Liver (tissue), 9 donors: ENCODE data around the gene TRMT5. TPM values are rescaled to one million over a fixed set of nuclear protein-coding genes. Genes with fewer than 3 reads are reported as not detected.

ENCODE experiments used
- DNase-seq: peaks from one replicate; pipeline ENCODE4 v3.0.0-alpha.2; 2017; ENCODE audit warnings: low spot score
- H3K27ac ChIP-seq, 2 donors: one replicate each; pipeline ENCODE4 v1.7.0; 2013; ENCODE audit warnings: inconsistent platforms in 2 of 2, low read length in 2 of 2, control low read depth in 1 of 2, low read depth in 1 of 2, mild to moderate bottlenecking in 1 of 2
- H3K27me3 ChIP-seq, 4 donors: one replicate each; pipeline versions ENCODE4 v1.6.1 to v1.7.0; 2013; ENCODE audit warnings: low read length in 3 of 4, inconsistent platforms in 1 of 4, mild to moderate bottlenecking in 1 of 4, moderate library complexity in 1 of 4; ENCODE audit not compliant: control insufficient read depth in 4 of 4, insufficient read depth in 4 of 4
- H3K36me3 ChIP-seq, 4 donors: one replicate each; pipeline versions ENCODE4 v1.6.1 to v1.7.0; 2013; ENCODE audit warnings: low read length in 3 of 4, mild to moderate bottlenecking in 3 of 4, low read depth in 1 of 4, moderate library complexity in 1 of 4; ENCODE audit not compliant: control insufficient read depth in 4 of 4, insufficient read depth in 3 of 4
- H3K4me1 ChIP-seq, 4 donors: one replicate each; pipeline versions ENCODE4 v1.6.1 to v1.7.0; 2013; ENCODE audit warnings: low read length in 3 of 4, mild to moderate bottlenecking in 3 of 4, moderate library complexity in 1 of 4; ENCODE audit not compliant: control insufficient read depth in 4 of 4, insufficient read depth in 4 of 4
- H3K4me3 ChIP-seq, 3 donors: one replicate each; pipeline versions ENCODE4 v1.6.1 to v1.7.0; 2013; ENCODE audit warnings: low read length in 3 of 3, control low read depth in 1 of 3, low read depth in 1 of 3, mild to moderate bottlenecking in 1 of 3
- H3K9ac ChIP-seq, 2 donors: one replicate each; pipeline ENCODE4 v1.7.0; 2013; ENCODE audit warnings: low read length in 2 of 2, mild to moderate bottlenecking in 2 of 2, moderate library complexity in 2 of 2, control low read depth in 1 of 2, low read depth in 1 of 2
- H3K9me3 ChIP-seq, 4 donors: one replicate each; pipeline versions ENCODE4 v1.6.1 to v1.7.0; 2013; ENCODE audit warnings: low read length in 3 of 4; ENCODE audit not compliant: control insufficient read depth in 4 of 4
- EGR1 ChIP-seq, 2 donors: IDR thresholded peaks; 2 replicates each; pipeline ENCODE4 v1.6.1; 2016 to 2018; ENCODE audit warnings: antibody characterized with exemption in 2 of 2, low read depth in 2 of 2
- FOXA1 ChIP-seq: IDR thresholded peaks from 2 replicates; pipeline ENCODE4 v1.6.1; 2016; ENCODE audit warnings: antibody characterized with exemption
- FOXA2 ChIP-seq: IDR thresholded peaks from 2 replicates; pipeline ENCODE4 v1.6.1; 2016; ENCODE audit warnings: antibody characterized with exemption
- GABPA ChIP-seq, 2 donors: IDR thresholded peaks in 1 of 2; conservative IDR thresholded peaks in 1 of 2; 2 replicates each; pipeline ENCODE4 v1.6.1; 2016; ENCODE audit warnings: antibody characterized with exemption in 2 of 2, mild to moderate bottlenecking in 1 of 2, moderate library complexity in 1 of 2
- HNF4A ChIP-seq, 2 donors: conservative IDR thresholded peaks; 2 replicates each; pipeline ENCODE4 v1.6.1; 2016; ENCODE audit warnings: antibody characterized with exemption in 2 of 2, mild to moderate bottlenecking in 2 of 2
- HNF4G ChIP-seq: IDR thresholded peaks from 2 replicates; pipeline ENCODE4 v1.6.1; 2016; ENCODE audit warnings: antibody characterized with exemption
- RAD21 ChIP-seq, 2 donors: IDR thresholded peaks; 2 replicates each; pipeline ENCODE4 v1.6.1; 2016; ENCODE audit warnings: antibody characterized with exemption in 2 of 2, mild to moderate bottlenecking in 2 of 2
- RXRA ChIP-seq, 2 donors: IDR thresholded peaks; 2 replicates each; pipeline ENCODE4 v1.6.1; 2017 to 2018; ENCODE audit warnings: antibody characterized with exemption in 2 of 2, mild to moderate bottlenecking in 1 of 2
- TAF1 ChIP-seq: conservative IDR thresholded peaks from 2 replicates; pipeline ENCODE4 v1.6.1; 2016; ENCODE audit warnings: antibody characterized with exemption, mild to moderate bottlenecking
- YY1 ChIP-seq: IDR thresholded peaks from 2 replicates; pipeline ENCODE4 v1.6.1; 2016; ENCODE audit warnings: antibody characterized with exemption, mild to moderate bottlenecking
- WGBS: extraction: QIAGEN DNeasy Blood & Tissue Kit; methylation state at CpG from one replicate; pipeline ENCODE4 v1.1.7; 2013; 5-methylcytosine and 5-hydroxymethylcytosine counted together
- polyA plus RNA-seq, 2 donors: library from polyadenylated mRNA; stranded (reverse) in 1 of 2; unstranded in 1 of 2; fragments of 200-250 nt in 1 of 2; fragments of >200 nt in 1 of 2; fragmentation: Nextera tagmentation in 1 of 2; extraction: Ambion mirVana in 1 of 2; gene quantifications; one replicate each; pipeline versions ENCODE4 v1.2.1 to v1.2.3, GENCODE V29; 2013 to 2015
- total RNA-seq, 2 donors: library from RNA; depleted of rRNA; stranded (reverse); fragments of >200 nt; gene quantifications; one replicate each; pipeline ENCODE4 v1.2.3, GENCODE V29; 2014
- TF ChIP-seq, protein P1 (sequence below): IDR thresholded peaks from 2 replicates; pipeline ENCODE4 v1.6.1; 2016; ENCODE audit warnings: antibody characterized with exemption, mild to moderate bottlenecking
- TF ChIP-seq, protein P2 (sequence below): IDR thresholded peaks from 2 replicates; pipeline ENCODE4 v1.6.1; 2016; ENCODE audit warnings: antibody characterized with exemption
- TF ChIP-seq, protein P3 (sequence below): fragments of 150-350 bp; IDR thresholded peaks from 2 replicates; pipeline ENCODE4 v1.5.1; 2017; ENCODE audit warnings: improper control_type of control experiment, low read depth, low read length; ENCODE audit not compliant: missing input control
- TF ChIP-seq, protein P4 (sequence below): IDR thresholded peaks from 2 replicates; pipeline ENCODE4 v1.6.1; 2016; ENCODE audit warnings: antibody characterized with exemption
- donor health status: healthy.
- donor health status: healthy.
- donor health status: healthy.
- donor health status: healthy.
- donor health status: healthy.

Gene TRMT5
- total and polyA plus RNA-seq, 4 donors, result 2.6 to 6.3 (median 4.3) TPM

DNA sequence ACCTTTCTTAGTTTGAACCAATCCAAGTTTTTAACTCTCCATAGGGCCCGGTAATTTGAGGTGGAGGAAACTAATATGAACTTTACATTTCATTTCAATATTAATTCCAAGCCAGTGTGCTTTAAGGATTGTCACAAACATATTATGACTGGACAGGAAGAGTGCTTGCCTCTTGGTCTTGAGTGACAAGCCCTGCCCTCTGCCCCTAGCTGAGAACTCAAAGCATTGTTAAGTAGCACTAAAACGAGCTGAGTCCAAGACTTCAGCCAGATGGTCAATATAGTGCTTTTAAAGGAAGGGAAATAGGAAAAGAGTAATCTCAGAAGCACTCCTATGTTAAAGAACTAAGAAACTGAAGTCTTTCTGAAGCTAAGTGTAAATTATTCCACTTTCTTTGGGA lies 17.1 kb downstream of the TRMT5 start (continued):
- TF ChIP-seq, protein P1, sequence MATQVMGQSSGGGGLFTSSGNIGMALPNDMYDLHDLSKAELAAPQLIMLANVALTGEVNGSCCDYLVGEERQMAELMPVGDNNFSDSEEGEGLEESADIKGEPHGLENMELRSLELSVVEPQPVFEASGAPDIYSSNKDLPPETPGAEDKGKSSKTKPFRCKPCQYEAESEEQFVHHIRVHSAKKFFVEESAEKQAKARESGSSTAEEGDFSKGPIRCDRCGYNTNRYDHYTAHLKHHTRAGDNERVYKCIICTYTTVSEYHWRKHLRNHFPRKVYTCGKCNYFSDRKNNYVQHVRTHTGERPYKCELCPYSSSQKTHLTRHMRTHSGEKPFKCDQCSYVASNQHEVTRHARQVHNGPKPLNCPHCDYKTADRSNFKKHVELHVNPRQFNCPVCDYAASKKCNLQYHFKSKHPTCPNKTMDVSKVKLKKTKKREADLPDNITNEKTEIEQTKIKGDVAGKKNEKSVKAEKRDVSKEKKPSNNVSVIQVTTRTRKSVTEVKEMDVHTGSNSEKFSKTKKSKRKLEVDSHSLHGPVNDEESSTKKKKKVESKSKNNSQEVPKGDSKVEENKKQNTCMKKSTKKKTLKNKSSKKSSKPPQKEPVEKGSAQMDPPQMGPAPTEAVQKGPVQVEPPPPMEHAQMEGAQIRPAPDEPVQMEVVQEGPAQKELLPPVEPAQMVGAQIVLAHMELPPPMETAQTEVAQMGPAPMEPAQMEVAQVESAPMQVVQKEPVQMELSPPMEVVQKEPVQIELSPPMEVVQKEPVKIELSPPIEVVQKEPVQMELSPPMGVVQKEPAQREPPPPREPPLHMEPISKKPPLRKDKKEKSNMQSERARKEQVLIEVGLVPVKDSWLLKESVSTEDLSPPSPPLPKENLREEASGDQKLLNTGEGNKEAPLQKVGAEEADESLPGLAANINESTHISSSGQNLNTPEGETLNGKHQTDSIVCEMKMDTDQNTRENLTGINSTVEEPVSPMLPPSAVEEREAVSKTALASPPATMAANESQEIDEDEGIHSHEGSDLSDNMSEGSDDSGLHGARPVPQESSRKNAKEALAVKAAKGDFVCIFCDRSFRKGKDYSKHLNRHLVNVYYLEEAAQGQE, result no peak

DNA sequence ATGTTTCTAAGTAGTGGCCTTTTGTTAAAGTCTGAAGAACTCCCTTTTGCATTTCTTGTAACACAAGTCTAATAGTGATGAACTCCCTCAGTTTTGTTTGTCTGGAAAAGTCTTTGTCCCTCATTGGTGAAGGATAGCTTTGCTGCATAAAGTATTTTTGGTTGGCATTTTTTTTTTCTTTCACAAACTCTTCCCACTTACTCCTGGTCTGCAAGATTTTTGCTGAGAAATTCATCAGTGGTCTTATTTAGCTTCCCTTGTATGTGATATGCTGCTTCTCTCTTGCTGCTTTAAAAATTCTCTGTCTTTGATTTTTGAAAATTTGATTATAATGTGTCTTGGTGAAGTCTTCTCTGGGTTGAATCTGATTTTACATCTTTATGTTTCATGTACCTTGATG lies 22.7 kb downstream of the TRMT5 start:
- TF ChIP-seq, protein P2, sequence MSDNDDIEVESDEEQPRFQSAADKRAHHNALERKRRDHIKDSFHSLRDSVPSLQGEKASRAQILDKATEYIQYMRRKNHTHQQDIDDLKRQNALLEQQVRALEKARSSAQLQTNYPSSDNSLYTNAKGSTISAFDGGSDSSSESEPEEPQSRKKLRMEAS, result no peak
- TF ChIP-seq HNF4A (conservative IDR thresholded peaks at IDR 0.05), result no peak
- TF ChIP-seq RAD21 (IDR thresholded peaks at IDR 0.05), result no peak
- no peak for TF ChIP-seq EGR1 (IDR thresholded peaks at IDR 0.05; ENCODE audit: low read depth in 2 of 2)
- no peak for DNase-seq
- Histone ChIP-seq H3K9me3 (peaks cover 0 to 30% (median 13%) of the 10 kb centered on the region in 4 donors), H3K27me3 (no peaks in the 10 kb centered on the region), H3K36me3 (peaks cover 0 to 3% (median under 1%) of the 10 kb centered on the region in 4 donors), H3K4me1 (no peaks in the 10 kb centered on the region), H3K27ac (no peak overlapping the region), H3K4me3 (peak overlapping the region in 1 of 3 donors; percentile 6), H3K9ac (no peak overlapping the region)

DNA sequence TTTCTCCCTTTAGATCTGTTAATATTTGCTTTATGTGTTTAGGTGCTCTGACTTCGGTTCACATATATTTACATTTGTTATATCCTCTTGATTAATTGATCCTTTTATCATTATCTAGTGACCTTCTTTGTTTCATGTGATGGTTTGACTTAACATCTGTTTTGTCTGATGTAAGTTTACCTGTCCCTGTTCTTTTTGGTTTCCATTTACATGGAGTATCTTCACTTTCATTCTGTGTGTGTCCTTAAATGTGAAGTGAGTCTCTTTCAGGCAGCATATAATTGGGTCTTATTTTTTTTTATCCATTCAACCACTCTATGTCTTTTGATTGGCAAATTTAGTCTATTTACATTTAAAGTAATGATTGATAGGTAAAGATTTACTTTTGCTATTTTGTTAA lies 24.2 kb downstream of the TRMT5 start:
- WGBS, result 94% methylated on average over 1 of the region's 1 CpG
- H3K27me3 ChIP-seq, result no peaks in the 10 kb centered on the region
- H3K4me3 ChIP-seq, result no peak overlapping the region
- TF ChIP-seq YY1, result no peak
- TF ChIP-seq TAF1, result no peak
- TF ChIP-seq EGR1 (IDR thresholded peaks at IDR 0.05; ENCODE audit: low read depth in 2 of 2), result no peak
- TF ChIP-seq, protein P3, sequence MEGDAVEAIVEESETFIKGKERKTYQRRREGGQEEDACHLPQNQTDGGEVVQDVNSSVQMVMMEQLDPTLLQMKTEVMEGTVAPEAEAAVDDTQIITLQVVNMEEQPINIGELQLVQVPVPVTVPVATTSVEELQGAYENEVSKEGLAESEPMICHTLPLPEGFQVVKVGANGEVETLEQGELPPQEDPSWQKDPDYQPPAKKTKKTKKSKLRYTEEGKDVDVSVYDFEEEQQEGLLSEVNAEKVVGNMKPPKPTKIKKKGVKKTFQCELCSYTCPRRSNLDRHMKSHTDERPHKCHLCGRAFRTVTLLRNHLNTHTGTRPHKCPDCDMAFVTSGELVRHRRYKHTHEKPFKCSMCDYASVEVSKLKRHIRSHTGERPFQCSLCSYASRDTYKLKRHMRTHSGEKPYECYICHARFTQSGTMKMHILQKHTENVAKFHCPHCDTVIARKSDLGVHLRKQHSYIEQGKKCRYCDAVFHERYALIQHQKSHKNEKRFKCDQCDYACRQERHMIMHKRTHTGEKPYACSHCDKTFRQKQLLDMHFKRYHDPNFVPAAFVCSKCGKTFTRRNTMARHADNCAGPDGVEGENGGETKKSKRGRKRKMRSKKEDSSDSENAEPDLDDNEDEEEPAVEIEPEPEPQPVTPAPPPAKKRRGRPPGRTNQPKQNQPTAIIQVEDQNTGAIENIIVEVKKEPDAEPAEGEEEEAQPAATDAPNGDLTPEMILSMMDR, result no peak
- H3K27ac ChIP-seq, result no peak overlapping the region
- no peak overlapping the region for H3K9ac ChIP-seq
- peaks cover 0 to 3% (median under 1%) of the 10 kb centered on the region in 4 donors for H3K36me3 ChIP-seq
- H3K9me3 ChIP-seq, result peaks cover 0 to 34% (median 13%) of the 10 kb centered on the region in 4 donors
- no peaks in the 10 kb centered on the region for H3K4me1 ChIP-seq
- DNase-seq, result no peak

DNA sequence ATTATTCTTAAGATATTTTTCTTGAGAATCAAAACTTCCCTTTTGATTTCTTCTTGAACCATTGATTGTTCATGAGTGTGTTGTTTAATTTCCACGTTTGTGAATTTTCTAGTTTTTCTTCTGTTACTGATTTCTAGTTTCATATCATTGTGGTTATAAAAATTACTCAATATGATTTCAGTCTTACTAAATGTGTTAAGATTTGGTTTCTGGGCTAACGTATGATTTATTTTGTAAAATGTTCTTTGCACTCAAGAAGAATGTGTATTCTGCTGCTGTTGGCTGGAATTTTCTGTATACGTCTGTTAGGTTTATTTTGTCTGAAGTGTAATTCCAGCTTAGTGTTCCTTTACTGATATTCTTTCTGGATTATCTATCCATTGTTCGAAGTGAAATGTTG lies 24.7 kb downstream of the TRMT5 start:
- WGBS, result 93% methylated on average over 4 of the region's 4 CpGs
- H3K4me3 ChIP-seq, result no peak overlapping the region
- H3K9me3 ChIP-seq, result peaks cover 0 to 34% (median 13%) of the 10 kb centered on the region in 4 donors
- H3K9ac ChIP-seq, result no peak overlapping the region
- no peak overlapping the region for H3K27ac ChIP-seq
- DNase-seq, result no peak
- H3K36me3 ChIP-seq, result peaks cover 0 to 3% (median under 1%) of the 10 kb centered on the region in 4 donors
- H3K27me3 ChIP-seq, result no peaks in the 10 kb centered on the region
- no peak for TF ChIP-seq FOXA2
- no peak for TF ChIP-seq GABPA (IDR thresholded peaks at IDR 0.05 in 1 of 2, conservative IDR thresholded peaks at IDR 0.05 in 1 of 2)
- TF ChIP-seq HNF4A (conservative IDR thresholded peaks at IDR 0.05), result no peak
- TF ChIP-seq HNF4G, result no peak
- no peak for TF ChIP-seq TAF1
- TF ChIP-seq, protein P4, sequence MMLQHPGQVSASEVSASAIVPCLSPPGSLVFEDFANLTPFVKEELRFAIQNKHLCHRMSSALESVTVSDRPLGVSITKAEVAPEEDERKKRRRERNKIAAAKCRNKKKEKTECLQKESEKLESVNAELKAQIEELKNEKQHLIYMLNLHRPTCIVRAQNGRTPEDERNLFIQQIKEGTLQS, result no peak
- TF ChIP-seq EGR1 (IDR thresholded peaks at IDR 0.05; ENCODE audit: low read depth in 2 of 2), result no peak
- TF ChIP-seq, protein P3, result no peak
- no peak for TF ChIP-seq FOXA1
- TF ChIP-seq RXRA (IDR thresholded peaks at IDR 0.05), result no peak
- TF ChIP-seq RAD21 (IDR thresholded peaks at IDR 0.05), result no peak
- no peaks in the 10 kb centered on the region for H3K4me1 ChIP-seq
